WTC11 (cell line): ENCODE measurements around the gene BTBD2.

Experiments
- ATF3 ChIP-seq: sonication (generic); formaldehyde crosslinking; conservative IDR thresholded peaks from 2 replicates; pipeline ENCODE4 v1.8.1; 2022; ENCODE audit warnings: mild to moderate bottlenecking, missing genetic modification reagents
- SP1 ChIP-seq: sonication (generic); formaldehyde crosslinking; conservative IDR thresholded peaks from 2 replicates; pipeline ENCODE4 v1.8.1; 2022; ENCODE audit warnings: missing genetic modification reagents
- TEAD1 ChIP-seq: sonication (generic); formaldehyde crosslinking; IDR thresholded peaks from 2 replicates; pipeline ENCODE4 v1.8.0; 2022; ENCODE audit warnings: mild to moderate bottlenecking, missing genetic modification reagents
- USF2 ChIP-seq: sonication (generic); formaldehyde crosslinking; IDR thresholded peaks from 2 replicates; pipeline ENCODE4 v1.8.1; 2023; ENCODE audit warnings: mild to moderate bottlenecking, missing genetic modification reagents, moderate library complexity
- ZBTB21 ChIP-seq: sonication (generic); formaldehyde crosslinking; IDR thresholded peaks from 2 replicates; pipeline ENCODE4 v1.8.1; 2023; ENCODE audit warnings: mild to moderate bottlenecking, missing genetic modification reagents, borderline replicate concordance
- ZNF263 ChIP-seq: sonication (generic); formaldehyde crosslinking; IDR thresholded peaks from 2 replicates; pipeline ENCODE4 v1.8.1; 2022; ENCODE audit warnings: low read depth, mild to moderate bottlenecking, moderate library complexity, missing genetic modification reagents
- ZNF671 ChIP-seq: fragments of 250-450 bp; sonication (Bioruptor Pico); IDR thresholded peaks from 2 replicates; pipeline ENCODE4 v1.8.0; 2021; ENCODE audit warnings: mild to moderate bottlenecking
- TF ChIP-seq, protein P1 (sequence below): fragments of 200-600 bp; IDR thresholded peaks from 2 replicates; pipeline ENCODE4 v1.8.0; 2022; ENCODE audit warnings: antibody characterized with exemption
- TF ChIP-seq, protein P2 (sequence below): sonication (generic); formaldehyde crosslinking; IDR thresholded peaks from 2 replicates; pipeline ENCODE4 v1.8.1; 2023; ENCODE audit warnings: mild to moderate bottlenecking, moderate library complexity, missing genetic modification reagents
- TF ChIP-seq, protein P3 (sequence below): fragments of 250-450 bp; sonication (Bioruptor Pico); IDR thresholded peaks from 2 replicates; pipeline ENCODE4 v2.1.2; 2022; ENCODE audit warnings: mild to moderate bottlenecking, moderate library complexity

DNA sequence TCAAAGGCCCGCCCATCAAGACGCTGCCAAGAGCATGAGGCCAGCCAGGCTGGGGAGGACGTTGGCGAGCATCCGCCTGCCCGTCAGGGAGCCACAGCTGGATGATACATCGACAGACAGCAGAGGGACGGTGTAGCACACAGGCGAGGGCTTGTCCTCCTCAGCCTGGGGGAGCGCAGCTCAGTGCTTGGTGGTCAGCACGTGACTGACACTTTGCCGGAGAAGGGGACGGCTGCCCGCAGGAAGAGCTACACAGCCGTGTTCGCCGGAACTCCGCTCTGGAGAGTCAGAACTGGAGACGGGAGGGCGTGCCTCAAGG is 40.4 kb downstream of the BTBD2 start:
- TF ChIP-seq, protein P1, sequence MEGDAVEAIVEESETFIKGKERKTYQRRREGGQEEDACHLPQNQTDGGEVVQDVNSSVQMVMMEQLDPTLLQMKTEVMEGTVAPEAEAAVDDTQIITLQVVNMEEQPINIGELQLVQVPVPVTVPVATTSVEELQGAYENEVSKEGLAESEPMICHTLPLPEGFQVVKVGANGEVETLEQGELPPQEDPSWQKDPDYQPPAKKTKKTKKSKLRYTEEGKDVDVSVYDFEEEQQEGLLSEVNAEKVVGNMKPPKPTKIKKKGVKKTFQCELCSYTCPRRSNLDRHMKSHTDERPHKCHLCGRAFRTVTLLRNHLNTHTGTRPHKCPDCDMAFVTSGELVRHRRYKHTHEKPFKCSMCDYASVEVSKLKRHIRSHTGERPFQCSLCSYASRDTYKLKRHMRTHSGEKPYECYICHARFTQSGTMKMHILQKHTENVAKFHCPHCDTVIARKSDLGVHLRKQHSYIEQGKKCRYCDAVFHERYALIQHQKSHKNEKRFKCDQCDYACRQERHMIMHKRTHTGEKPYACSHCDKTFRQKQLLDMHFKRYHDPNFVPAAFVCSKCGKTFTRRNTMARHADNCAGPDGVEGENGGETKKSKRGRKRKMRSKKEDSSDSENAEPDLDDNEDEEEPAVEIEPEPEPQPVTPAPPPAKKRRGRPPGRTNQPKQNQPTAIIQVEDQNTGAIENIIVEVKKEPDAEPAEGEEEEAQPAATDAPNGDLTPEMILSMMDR = no peak
- TF ChIP-seq ATF3 (CRISPR knock-in tag) (no peak), SP1 (CRISPR knock-in tag) (no peak), USF2 (CRISPR knock-in tag) (no peak), ZNF263 (CRISPR knock-in tag) (no peak), ZNF671 (no peak), TEAD1 (no peak), ZBTB21 (CRISPR knock-in tag) (no peak)
- TF ChIP-seq, protein P2, sequence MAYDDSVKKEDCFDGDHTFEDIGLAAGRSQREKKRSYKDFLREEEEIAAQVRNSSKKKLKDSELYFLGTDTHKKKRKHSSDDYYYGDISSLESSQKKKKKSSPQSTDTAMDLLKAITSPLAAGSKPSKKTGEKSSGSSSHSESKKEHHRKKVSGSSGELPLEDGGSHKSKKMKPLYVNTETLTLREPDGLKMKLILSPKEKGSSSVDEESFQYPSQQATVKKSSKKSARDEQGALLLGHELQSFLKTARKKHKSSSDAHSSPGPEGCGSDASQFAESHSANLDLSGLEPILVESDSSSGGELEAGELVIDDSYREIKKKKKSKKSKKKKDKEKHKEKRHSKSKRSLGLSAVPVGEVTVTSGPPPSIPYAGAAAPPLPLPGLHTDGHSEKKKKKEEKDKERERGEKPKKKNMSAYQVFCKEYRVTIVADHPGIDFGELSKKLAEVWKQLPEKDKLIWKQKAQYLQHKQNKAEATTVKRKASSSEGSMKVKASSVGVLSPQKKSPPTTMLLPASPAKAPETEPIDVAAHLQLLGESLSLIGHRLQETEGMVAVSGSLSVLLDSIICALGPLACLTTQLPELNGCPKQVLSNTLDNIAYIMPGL (CRISPR knock-in tag) = no peak
- TF ChIP-seq, protein P3, sequence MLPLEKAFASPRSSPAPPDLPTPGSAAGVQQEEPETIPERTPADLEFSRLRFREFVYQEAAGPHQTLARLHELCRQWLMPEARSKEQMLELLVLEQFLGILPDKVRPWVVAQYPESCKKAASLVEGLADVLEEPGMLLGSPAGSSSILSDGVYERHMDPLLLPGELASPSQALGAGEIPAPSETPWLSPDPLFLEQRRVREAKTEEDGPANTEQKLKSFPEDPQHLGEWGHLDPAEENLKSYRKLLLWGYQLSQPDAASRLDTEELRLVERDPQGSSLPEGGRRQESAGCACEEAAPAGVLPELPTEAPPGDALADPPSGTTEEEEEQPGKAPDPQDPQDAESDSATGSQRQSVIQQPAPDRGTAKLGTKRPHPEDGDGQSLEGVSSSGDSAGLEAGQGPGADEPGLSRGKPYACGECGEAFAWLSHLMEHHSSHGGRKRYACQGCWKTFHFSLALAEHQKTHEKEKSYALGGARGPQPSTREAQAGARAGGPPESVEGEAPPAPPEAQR = no peak
